NK-92 (cell line): ENCODE data around the gene PCBD2.
"Not testable (repeated sequence)": the region's sequence is repeated elsewhere in the genome, so short reads cannot be mapped to it uniquely, and the experiment has no call there.

Source experiments
- DNase-seq: peaks from one replicate; lab custom pipeline; 2025; ENCODE audit not compliant: unreplicated experiment; lab: John Stamatoyannopoulos, UW

PCBD2 gene

GRCh38 chr5:134957920-134958608 is 53.1 kb downstream of the PCBD2 start:
- DNase-seq: no peak

DNA sequence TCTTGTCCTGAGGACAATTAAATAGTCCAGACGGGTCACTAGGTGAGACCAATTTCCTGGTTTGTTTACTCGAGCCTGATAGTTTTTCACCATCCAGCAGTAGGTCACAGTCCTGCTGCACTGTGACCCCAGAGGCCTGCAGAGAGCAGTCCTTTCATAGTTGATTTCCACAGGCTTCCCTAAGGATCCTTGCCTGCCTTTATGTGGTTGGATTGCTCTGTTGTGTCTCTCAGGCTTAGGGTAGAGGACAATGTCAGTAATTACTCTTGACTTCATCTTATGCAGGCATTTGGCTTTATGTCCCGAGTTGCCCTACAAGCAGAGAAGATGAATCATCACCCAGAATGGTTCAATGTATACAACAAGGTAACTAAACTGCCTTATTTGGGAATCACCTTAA is 53.8 kb downstream of the PCBD2 start:
- DNase-seq: no peak

DNA sequence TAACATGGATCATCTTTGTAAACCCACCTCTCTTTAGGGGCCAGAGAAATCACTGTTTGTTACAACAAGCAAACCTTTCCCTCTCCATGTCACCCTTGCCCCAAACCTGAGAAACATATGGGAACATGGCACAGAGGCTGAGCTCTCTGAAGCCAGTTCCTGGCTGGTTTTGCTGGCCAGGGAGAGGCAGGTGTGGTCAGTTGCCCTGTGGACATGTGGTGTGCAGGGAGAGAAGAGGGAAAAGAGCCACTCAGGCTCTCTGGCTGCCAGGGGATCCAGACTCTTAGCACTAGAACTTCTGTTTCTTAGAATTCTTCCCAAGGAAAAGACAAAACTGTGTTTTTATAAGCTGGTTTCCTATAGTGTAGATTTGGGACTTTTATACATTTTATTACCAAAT is 58.2 kb downstream of the PCBD2 start:
- DNase-seq: no peak

- no peak for DNase-seq
Observed at GRCh38 chr5:134964359-134965270, 59.7 kb downstream of the PCBD2 start.

GRCh38 chr5:134965271-134965825 is 60.4 kb downstream of the PCBD2 start:
- no peak for DNase-seq

- no peak for DNase-seq
Observed at GRCh38 chr5:134967607-134968006, 62.7 kb downstream of the PCBD2 start, which contains the start of gene CATSPER3. Gene CATSPER3 (plus strand): TSS chr5:134967907. CDS start chr5:134967992, 85 bp downstream.

GRCh38 chr5:134968055-134968454 is 63.1 kb downstream of the PCBD2 start:
- no peak for DNase-seq

GRCh38 chr5:134969166-134969565 is 64.2 kb downstream of the PCBD2 start:
- no peak for DNase-seq

DNA sequence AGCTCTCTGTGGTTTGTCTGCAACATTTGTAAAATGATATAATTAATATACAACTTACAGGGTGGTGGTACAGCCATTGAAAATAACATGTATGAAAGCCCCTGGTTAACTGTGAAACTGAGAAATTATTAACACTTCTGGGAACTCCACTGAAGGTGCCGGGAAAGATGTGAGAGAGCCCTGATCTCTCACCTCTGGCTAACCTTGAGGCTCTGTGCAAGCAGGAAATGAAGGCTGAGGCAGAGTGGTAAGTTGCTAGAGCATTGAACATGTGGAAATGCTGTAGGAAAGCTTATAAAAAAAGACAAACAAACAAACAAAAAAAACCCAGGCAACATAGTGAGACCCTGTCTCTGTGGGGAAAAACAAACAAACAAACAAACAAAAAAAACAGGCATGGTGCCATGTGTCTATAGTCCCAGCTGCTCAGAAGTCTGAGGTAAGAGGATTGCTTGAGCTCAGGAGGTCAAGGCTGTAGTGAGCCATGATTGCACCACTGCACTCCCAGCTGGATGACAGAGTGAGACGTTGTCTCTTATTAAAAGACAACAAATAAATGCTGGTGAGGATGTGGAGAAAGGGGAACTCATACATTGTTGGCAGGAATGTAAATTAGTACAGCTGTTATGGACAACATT is 70.3 kb downstream of the PCBD2 start:
- no peak for DNase-seq

DNA sequence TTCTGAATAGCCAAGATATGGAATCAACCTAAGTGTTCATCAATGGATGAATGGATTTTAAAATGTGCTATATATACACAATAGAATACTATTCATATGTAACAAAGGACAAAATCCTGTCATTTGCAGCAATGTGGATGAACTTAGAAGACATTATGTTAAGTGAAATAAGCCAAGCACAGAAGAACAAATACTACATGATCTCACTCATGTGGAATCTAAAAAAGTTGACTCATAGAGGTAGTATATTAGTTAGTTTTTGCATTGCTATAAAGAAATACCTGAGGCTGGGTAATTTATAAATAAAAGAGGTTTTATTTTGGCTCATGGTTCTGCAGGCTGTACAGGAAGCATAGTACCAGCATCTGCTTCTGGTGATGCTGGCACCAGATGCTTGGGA is 70.9 kb downstream of the PCBD2 start:
- no peak for DNase-seq

DNA sequence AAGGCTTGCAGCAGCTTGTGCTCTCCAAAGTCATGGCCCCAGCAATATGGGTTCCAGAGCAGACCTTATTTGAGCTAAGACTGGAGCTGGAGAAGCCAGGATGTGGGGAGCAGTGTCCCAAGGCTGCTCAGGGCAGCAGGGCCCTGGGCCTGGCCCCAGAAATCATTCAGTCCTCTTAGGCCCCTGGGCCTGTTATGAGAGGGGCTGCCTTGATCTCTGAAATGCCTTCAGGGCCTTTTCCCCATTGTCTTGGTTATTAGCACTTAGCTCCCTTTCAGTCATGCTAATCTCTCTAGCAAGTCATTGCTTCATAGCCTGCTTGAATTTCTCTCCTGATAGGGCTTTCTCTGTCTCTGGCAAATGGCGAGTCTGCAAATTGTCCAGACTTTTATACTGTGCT is 71.9 kb downstream of the PCBD2 start:
- DNase-seq: no peak

DNA sequence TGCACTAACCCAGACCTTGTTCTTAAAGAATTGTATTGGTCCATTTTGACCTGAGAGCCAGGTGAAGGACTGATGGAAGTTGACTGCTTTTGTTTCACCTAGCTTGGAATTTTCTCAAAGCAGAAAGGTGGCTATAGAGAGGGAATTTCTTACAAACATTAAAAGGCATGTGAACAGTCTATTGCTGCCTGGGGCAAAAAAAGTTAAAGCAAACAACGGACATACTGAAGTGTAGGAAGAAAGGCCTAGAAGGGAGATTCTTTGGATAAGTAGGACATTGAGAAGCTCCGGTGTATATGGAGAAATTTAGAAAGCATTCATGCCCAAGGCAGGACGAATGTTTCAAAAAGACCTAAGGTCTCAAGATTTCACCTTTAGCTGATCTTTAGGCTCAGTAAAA is 74.5 kb downstream of the PCBD2 start:
- DNase-seq: no peak

GRCh38 chr5:134982230-134982629 is 77.3 kb downstream of the PCBD2 start:
- DNase-seq: no peak

DNA sequence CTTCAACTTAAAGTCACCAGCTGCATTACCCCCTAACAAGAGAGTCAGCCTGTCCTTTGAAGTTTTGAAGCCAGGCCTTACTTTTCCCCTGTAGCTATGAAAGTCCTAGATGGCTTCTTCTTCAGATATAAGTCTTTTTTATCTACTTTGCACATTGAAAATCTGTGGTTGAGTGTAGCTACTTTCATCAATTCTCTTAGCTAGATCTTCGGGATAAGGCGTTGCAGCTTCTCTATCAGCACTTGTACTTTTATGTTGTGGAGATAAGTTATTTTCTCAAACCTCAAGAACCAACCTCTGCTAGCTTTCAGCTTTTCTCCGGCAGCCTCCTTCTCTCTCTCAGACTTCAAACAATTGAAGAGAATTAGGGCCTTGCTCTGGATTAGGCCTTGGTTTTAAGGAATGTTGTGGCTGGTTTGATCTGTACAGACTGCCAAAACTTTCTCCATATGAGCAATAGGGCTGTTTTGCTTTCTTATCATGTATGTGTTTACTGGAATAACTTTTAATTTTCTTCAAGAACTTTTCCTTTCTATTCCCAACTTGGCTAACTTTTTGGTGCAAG is 84.4 kb downstream of the PCBD2 start:
- DNase-seq: no peak

- DNase-seq: not testable (repeated sequence)
Observed at GRCh38 chr5:134990183-134990582, 85.3 kb downstream of the PCBD2 start.

- no peak for DNase-seq
Observed at GRCh38 chr5:134992148-134992547, 87.2 kb downstream of the PCBD2 start.

- no peak for DNase-seq
Observed at GRCh38 chr5:134993161-134993560, 88.2 kb downstream of the PCBD2 start.

DNA sequence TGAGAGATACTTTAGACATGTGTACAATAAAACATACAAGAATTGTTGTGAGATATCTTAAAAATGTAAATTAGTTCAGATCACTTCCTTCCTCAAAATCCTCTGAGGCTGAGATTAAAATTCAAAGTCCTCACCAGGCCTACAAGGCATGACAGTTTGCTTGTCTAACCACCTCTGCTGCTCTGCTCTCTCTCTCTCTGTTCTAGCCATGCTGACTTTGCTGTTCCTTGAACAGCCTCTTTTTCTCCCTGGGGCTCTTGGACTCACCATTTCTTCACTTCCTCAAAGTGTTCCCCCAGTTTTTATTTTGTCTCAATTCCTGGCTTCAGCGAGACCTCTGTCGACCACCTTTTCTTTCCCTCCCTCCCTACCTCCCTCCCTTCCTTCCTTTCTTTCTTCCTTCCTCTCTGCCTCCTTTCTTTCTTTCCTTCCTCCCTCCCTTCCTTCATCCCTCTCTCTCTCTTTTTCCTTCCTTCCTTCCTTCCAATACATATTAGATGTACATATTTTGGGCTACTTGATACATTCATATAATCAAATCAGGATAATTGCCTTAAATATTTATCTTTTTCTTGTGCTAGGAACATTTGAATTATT is 89.7 kb downstream of the PCBD2 start:
- no peak for DNase-seq

DNA sequence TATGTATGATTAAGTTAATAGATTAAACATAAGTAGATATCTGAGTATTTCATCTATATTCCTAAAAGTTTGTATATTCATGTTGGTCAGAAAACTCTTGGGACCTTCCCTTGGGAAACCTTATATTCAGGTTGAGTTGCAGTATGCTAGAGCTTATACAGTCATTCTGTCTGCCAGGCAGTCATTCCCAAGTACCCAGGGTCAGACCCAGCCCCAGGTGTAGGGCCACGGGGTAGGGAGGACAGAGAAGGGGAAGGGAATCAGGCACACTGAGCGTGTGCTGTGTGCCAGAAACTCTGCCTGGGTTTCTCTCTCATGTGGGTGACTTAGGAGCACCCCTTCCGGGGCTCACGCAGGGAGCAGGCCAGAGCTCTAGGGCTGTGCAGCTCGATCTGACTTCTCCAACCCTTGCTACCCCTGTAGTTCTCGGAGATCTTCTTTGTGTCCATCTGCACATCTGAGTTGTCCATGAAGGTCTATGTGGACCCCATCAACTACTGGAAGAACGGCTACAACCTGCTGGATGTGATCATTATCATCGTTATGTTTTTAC is 91.0 kb downstream of the PCBD2 start:
- no peak for DNase-seq

- no peak for DNase-seq
Observed at GRCh38 chr5:134997015-134997414, 92.1 kb downstream of the PCBD2 start.
